ENCODE results near the gene CCDC61.

DNA sequence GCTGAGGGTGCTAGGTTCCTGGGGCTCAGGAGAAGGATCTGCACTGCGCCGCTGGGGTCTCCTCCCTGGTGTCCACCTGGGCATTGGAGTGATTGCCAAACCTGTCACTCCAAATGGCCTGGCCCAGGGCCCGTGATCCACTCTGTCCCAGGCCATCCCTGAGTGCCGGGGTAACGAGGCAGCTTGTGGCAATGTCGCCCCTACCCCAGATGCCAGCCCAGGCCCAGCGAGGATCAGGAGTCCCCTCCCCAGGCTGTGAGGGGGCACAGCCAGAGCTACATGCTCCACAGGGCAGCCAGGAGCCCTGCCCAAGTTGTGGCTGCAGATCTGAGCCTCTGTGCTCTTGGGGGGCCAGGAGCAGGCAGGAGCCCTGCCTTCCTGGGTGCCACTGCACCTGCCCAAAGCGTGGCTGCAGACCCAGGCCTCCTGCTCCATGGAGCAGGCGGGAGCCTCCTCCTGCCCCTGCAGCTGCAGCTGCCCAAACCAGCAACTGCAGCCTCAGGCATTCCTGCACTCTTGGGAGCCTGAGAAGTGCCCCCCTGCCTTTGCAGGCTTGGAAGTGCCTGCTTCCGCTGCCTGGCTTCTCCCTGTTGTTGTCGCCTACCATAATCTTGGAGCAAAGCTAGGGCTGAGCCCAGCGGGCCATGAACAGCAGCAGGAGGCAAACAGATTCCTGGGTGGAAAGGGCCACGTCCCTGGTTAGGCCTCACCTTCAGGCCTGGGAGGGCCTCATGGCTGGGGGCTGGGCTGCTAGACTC, 40.9 kb downstream of the CCDC61 start:
- TF ChIP-seq POLR2A (IDR thresholded peaks at IDR 0.05; ENCODE audit: low read length) (no peak), GATA1 (IDR thresholded peaks at IDR 0.05; ENCODE audit: low read depth, low read length) (no peak)
